Measurements from ENCODE around the gene SRPK1. TPM values are rescaled to one million over a fixed set of nuclear protein-coding genes. Genes with fewer than 3 reads are reported as not detected.

The SRPK1 gene
- total RNA-seq, 4 donors from 2014 or later = 14.3 to 76.3 (median 29.4) TPM

GRCh38 chr6:35895560-35895959 is 25.3 kb downstream of the SRPK1 start:
- Histone ChIP-seq H3K4me3 (no peak overlapping the region), H3K27ac (no peak overlapping the region), H3K4me1 (no peaks in the 10 kb centered on the region), H3K36me3 (no peaks in the 10 kb centered on the region), H3K9me3 (no peaks in the 10 kb centered on the region), H3K27me3 (no peaks in the 10 kb centered on the region)
- intact Hi-C loops (cut with DNase I; ENCODE audit: low total_unique reads) = no loop called here
- DNase-seq = no peak
- TF ChIP-seq, protein P1, sequence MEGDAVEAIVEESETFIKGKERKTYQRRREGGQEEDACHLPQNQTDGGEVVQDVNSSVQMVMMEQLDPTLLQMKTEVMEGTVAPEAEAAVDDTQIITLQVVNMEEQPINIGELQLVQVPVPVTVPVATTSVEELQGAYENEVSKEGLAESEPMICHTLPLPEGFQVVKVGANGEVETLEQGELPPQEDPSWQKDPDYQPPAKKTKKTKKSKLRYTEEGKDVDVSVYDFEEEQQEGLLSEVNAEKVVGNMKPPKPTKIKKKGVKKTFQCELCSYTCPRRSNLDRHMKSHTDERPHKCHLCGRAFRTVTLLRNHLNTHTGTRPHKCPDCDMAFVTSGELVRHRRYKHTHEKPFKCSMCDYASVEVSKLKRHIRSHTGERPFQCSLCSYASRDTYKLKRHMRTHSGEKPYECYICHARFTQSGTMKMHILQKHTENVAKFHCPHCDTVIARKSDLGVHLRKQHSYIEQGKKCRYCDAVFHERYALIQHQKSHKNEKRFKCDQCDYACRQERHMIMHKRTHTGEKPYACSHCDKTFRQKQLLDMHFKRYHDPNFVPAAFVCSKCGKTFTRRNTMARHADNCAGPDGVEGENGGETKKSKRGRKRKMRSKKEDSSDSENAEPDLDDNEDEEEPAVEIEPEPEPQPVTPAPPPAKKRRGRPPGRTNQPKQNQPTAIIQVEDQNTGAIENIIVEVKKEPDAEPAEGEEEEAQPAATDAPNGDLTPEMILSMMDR (IDR thresholded peaks at IDR 0.05) = no peak
- no peak for TF ChIP-seq POLR2A (IDR thresholded peaks at IDR 0.05)

- DNase-seq = no peak
- Histone ChIP-seq H3K4me1 (no peaks in the 10 kb centered on the region), H3K4me3 (no peak overlapping the region), H3K36me3 (no peaks in the 10 kb centered on the region), H3K27ac (no peak overlapping the region), H3K9me3 (no peaks in the 10 kb centered on the region), H3K27me3 (no peaks in the 10 kb centered on the region)
- no peak for TF ChIP-seq POLR2A (IDR thresholded peaks at IDR 0.05)
- TF ChIP-seq, protein P1 (IDR thresholded peaks at IDR 0.05) = no peak
- intact Hi-C loops (cut with DNase I; ENCODE audit: low total_unique reads) = no loop called here
These were observed 26.1 kb downstream of the SRPK1 start for GRCh38 chr6:35894776-35895175.

GRCh38 chr6:35893246-35893645 is 27.7 kb downstream of the SRPK1 start:
- H3K27ac ChIP-seq = no peak overlapping the region
- no peak for DNase-seq
- intact Hi-C loops (cut with DNase I; ENCODE audit: low total_unique reads) = no loop called here
- H3K4me3 ChIP-seq = no peak overlapping the region
- no peaks in the 10 kb centered on the region for H3K9me3 ChIP-seq
- no peaks in the 10 kb centered on the region for H3K36me3 ChIP-seq
- H3K4me1 ChIP-seq = no peaks in the 10 kb centered on the region
- no peaks in the 10 kb centered on the region for H3K27me3 ChIP-seq
- no peak for TF ChIP-seq POLR2A (IDR thresholded peaks at IDR 0.05)
- TF ChIP-seq, protein P1 (IDR thresholded peaks at IDR 0.05) = no peak

DNA sequence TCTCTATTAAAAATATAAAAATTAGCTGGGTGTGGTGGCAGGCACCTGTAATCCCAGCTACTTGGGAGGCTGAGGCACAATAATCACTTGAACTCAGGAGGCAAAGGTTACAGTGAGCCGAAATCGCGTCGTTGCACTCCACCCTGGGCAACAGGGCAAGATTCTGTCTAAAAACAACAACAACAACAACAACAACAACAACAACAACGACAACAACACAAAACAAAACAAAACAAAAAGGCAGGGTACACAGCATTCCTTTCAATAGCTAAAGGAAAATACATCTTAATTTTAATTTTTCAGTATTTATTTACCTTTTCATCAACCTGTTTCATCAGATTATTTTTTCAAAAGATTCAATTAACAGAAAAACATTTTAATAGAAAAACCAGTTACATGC is 28.4 kb downstream of the SRPK1 start:
- Histone ChIP-seq H3K36me3 (no peaks in the 10 kb centered on the region), H3K27ac (no peak overlapping the region), H3K4me3 (no peak overlapping the region), H3K27me3 (no peaks in the 10 kb centered on the region), H3K4me1 (no peaks in the 10 kb centered on the region), H3K9me3 (no peaks in the 10 kb centered on the region)
- intact Hi-C loops (cut with DNase I; ENCODE audit: low total_unique reads) = no loop called here
- no peak for DNase-seq
- TF ChIP-seq, protein P1 (IDR thresholded peaks at IDR 0.05) = no peak
- TF ChIP-seq POLR2A (IDR thresholded peaks at IDR 0.05) = no peak

DNA sequence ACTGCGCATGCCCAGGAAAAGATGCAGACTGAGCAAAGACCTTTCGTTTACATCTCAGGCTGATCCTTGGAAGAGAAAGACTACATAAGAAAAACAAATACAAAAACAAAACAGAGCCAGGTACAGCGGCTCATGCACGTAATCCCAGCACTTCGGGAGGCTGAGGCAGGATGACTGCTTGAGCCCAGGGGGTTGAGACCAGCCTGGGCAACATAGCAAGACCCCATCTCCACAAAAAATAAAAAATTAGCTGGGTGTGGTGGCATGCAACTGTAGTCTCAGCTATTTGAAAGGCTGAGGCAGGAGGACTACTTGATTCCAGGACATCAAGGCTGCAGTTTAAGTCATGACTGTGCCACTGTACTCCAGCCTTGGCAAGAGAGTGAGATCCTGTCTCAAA is 41.7 kb downstream of the SRPK1 start:
- Histone ChIP-seq H3K9me3 (peaks cover 0 to 4% of the 10 kb centered on the region in 2 donors), H3K4me1 (no peaks in the 10 kb centered on the region), H3K27ac (no peak overlapping the region), H3K27me3 (no peaks in the 10 kb centered on the region), H3K36me3 (no peaks in the 10 kb centered on the region), H3K4me3 (no peak overlapping the region)
- DNase-seq = no peak
- TF ChIP-seq, protein P1 (IDR thresholded peaks at IDR 0.05) = no peak
- no peak for TF ChIP-seq POLR2A (IDR thresholded peaks at IDR 0.05)
- intact Hi-C loops (cut with DNase I; ENCODE audit: low total_unique reads) = no loop called here

Data from uterus (tissue), 4 donors.